A549 (cell line): ENCODE results near the gene MEIS1. TPM values are rescaled to one million over a fixed set of nuclear protein-coding genes. Genes with fewer than 3 reads are reported as not detected.

Experiments
- ATAC-seq, 2 experiments: fragments of 200-7000 bp in 1 of 2; fragments of >200 bp in 1 of 2; cut with Nextera tagmentation in 1 of 2; cut with Tn5 transposase in 1 of 2; 3 replicates each; pipeline versions ENCODE4 v1.8.0 to v1.9.1; 2018 to 2020; ENCODE audit warnings: mild to moderate bottlenecking in 1 of 2, moderate library complexity in 1 of 2
- CTCF ChIA-PET: fragments of 300-600 bp; sonication (Branson Sonifier 250); formaldehyde crosslinking; extraction: SDS; loops from one replicate; lab custom pipeline; 2021; ENCODE audit warnings: antibody characterized with exemption, inconsistent platforms; lab: Yijun Ruan, JAX
- POLR2A ChIA-PET: fragments of 350-600 bp; formaldehyde crosslinking; extraction: SDS; loops from one replicate; lab custom pipeline; 2021; ENCODE audit warnings: antibody characterized with exemption, inconsistent platforms; lab: Yijun Ruan, JAX
- DNase-seq, 2 experiments: peaks; one replicate each; pipeline versions ENCODE4 v3.0.0 to v3.0.0-alpha.2; 2011 to 2016; ENCODE audit warnings: low read depth in 1 of 2, low spot score in 1 of 2
- FAIRE-seq: peaks from 2 replicates; lab custom pipeline; 2011; peaks lifted over from hg19 to GRCh38; lab: Jason Lieb, UNC
- H3K27ac ChIP-seq, 2 experiments: fragments of >200 bp; sonication (Bioruptor Twin); formaldehyde crosslinking; 3 replicates each; pipeline ENCODE4 v1.5.1; 2016 to 2017
- H3K4me1 ChIP-seq: fragments of >200 bp; sonication (Bioruptor Twin); formaldehyde crosslinking; 3 replicates; pipeline ENCODE4 v1.6.1; 2016
- H3K4me2 ChIP-seq: fragments of >200 bp; sonication (Bioruptor Twin); formaldehyde crosslinking; 3 replicates; pipeline ENCODE4 v1.6.1; 2016
- H3K4me3 ChIP-seq: fragments of >200 bp; sonication (Bioruptor Twin); formaldehyde crosslinking; 3 replicates; pipeline ENCODE4 v1.5.1; 2016
- H3K9me3 ChIP-seq: fragments of >200 bp; sonication (Bioruptor Twin); formaldehyde crosslinking; 3 replicates; pipeline ENCODE4 v1.6.1; 2016
- BHLHE40 ChIP-seq: IDR thresholded peaks from 2 replicates; pipeline ENCODE4 v1.6.1; 2012; ENCODE audit warnings: low read depth, low read length, inconsistent platforms
- CBX8 ChIP-seq: fragments of 200-600 bp; sonication (generic); IDR thresholded peaks from 2 replicates; pipeline ENCODE4 v1.6.1; 2016
- CHD4 ChIP-seq: fragments of 200-600 bp; sonication (generic); IDR thresholded peaks from 2 replicates; pipeline ENCODE4 v1.6.1; 2016; ENCODE audit warnings: antibody characterized with exemption, mild to moderate bottlenecking, borderline replicate concordance
- ESRRA ChIP-seq: fragments of 150-350 bp; IDR thresholded peaks from 2 replicates; pipeline ENCODE4 v1.6.1; 2014; ENCODE audit warnings: mild to moderate bottlenecking, low read length, borderline replicate concordance
- KDM5A ChIP-seq: fragments of 200-600 bp; sonication (generic); IDR thresholded peaks from 2 replicates; pipeline ENCODE4 v1.6.1; 2016; ENCODE audit warnings: antibody characterized with exemption, mild to moderate bottlenecking
- MYC ChIP-seq: IDR thresholded peaks from 2 replicates; pipeline ENCODE4 v1.6.1; 2012; ENCODE audit warnings: mild to moderate bottlenecking, inconsistent platforms, low read length, improper control_type of control experiment, borderline replicate concordance
- PBX3 ChIP-seq: IDR thresholded peaks from 2 replicates; pipeline ENCODE4 v1.6.1; 2012
- RAD21 ChIP-seq, 2 experiments: fragments of >200 bp in 1 of 2; sonication (Bioruptor Twin) in 1 of 2; formaldehyde crosslinking in 1 of 2; IDR thresholded peaks in 1 of 2; conservative IDR thresholded peaks in 1 of 2; 2 replicates in 1 of 2; 3 replicates in 1 of 2; pipeline ENCODE4 v1.6.1; 2012 to 2018; ENCODE audit warnings: inconsistent platforms in 1 of 2
- RCOR1 ChIP-seq: fragments of 150-350 bp; IDR thresholded peaks from 2 replicates; pipeline ENCODE4 v1.6.1; 2014; ENCODE audit warnings: antibody characterized with exemption, low read length, low read depth
- ZNF302 ChIP-seq: fragments of 250-450 bp; sonication (Bioruptor Pico); IDR thresholded peaks from 2 replicates; pipeline ENCODE4 v1.9.0; 2021; ENCODE audit warnings: inconsistent platforms, mild to moderate bottlenecking, moderate library complexity
- ZSCAN20 ChIP-seq: fragments of 250-450 bp; sonication (Bioruptor Pico); IDR thresholded peaks from 2 replicates; pipeline ENCODE4 v1.8.0; 2022; ENCODE audit warnings: mild to moderate bottlenecking, moderate library complexity
- WGBS: methylation state at CpG from one replicate; pipeline ENCODE4 v1.1.6; 2017; ENCODE audit errors: missing lambda C conversion rate; 5-methylcytosine and 5-hydroxymethylcytosine counted together
- polyA plus RNA-seq, 4 experiments: library from polyadenylated mRNA; depleted of rRNA in 3 of 4; stranded (reverse); fragments of >200 nt; fragmentation: RNase III in 1 of 4; extraction: RNeasy Plus Mini Kit Qiagen cat#74134 plus additional on column Dnase treatment in 1 of 4; gene quantifications; 2 replicates in 3 of 4; 3 replicates in 1 of 4; pipeline ENCODE4 v1.2.3, GENCODE V29; 2011 to 2017
- TF ChIP-seq, protein P1 (sequence below): IDR thresholded peaks from 2 replicates; pipeline ENCODE4 v1.6.1; 2012
- TF ChIP-seq, protein P2 (sequence below): fragments of 200-600 bp; sonication (generic); IDR thresholded peaks from 2 replicates; pipeline ENCODE4 v1.6.1; 2016; ENCODE audit warnings: antibody characterized with exemption, mild to moderate bottlenecking, moderate library complexity
- TF ChIP-seq, protein P3 (sequence below): fragments of 250-450 bp; sonication (Bioruptor Pico); IDR thresholded peaks from 2 replicates; pipeline ENCODE4 v1.5.0; 2020; ENCODE audit warnings: low read depth, mild to moderate bottlenecking, moderate library complexity

MEIS1 gene
- polyA plus RNA-seq, 2 of the 4 experiments (the other 2 are of a cell fraction): 1.9 to 4.2 TPM

DNA sequence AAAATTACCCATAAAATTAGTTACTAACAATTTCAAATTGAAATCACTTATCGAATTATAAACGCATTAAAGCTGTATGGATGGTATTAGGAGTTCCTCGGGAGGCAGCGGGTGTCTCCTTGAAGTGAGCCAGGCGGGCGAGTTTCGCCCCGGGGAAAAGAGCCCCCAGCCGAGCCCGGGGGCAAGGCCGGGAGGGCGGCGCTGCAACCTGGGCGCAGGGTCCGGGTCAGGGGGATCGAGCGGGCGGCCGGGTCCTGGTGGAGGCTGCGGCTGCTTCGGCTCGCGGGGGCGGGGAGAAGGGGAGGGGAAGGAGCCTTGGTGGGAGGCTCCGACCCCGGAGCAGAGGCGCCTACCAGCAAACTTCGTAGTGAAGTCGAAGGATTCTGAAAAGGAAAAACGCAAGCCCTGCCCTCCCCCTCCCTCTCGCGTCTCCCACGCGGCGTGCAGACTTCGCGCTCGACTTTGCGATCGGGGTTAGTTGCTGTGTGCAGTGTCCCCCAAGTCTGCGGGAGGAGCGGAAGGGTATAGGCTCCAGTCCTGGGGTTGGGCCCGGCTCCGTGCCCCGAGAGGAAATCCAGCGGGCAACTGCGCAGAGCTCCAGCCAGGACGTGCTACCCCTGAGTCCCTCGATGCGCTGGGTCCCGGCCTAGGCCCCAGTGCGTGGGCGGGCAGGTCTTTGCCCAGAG lies 140.8 kb downstream of the MEIS1 start:
- peak overlapping the region; percentile 28 to 54; a peak in 2 of 6 replicates for H3K27ac ChIP-seq
- TF ChIP-seq, protein P1, sequence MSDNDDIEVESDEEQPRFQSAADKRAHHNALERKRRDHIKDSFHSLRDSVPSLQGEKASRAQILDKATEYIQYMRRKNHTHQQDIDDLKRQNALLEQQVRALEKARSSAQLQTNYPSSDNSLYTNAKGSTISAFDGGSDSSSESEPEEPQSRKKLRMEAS: 0 out of 2 replicates have a peak, but pooled peaks have one; percentile 46
- 0 out of 2 replicates have a peak, but pooled peaks have one; percentile 30 for TF ChIP-seq CBX8
- no peak for TF ChIP-seq KDM5A
- TF ChIP-seq, all 56 proteins: peak for 2
- Histone ChIP-seq H3K9me3 (no peaks in the 10 kb centered on the region), H3K4me2 (peak overlapping the region; percentile 98), H3K4me3 (peak overlapping the region; percentile 52), H3K4me1 (peaks cover 28% of the 10 kb centered on the region)
- FAIRE-seq (no peak), DNase-seq (peak in 1 of 2 experiments; percentile 13), ATAC-seq (peak; percentile 36 to 60)
- WGBS: 4% methylated on average over 41 of the region's 53 CpGs
- POLR2A ChIA-PET: interaction anchor here (0.6 to 3.4 kb wide), 2 partner anchors 142 to 650 kb away, joined by 3 to 24 read pairs; no protein-coding TSS in a partner anchor
- CTCF ChIA-PET: interaction anchor here (0.6 to 7.9 kb wide), 17 partner anchors 16 to 1075 kb away, joined by 3 to 86 read pairs (median 3); partner anchors contain the start of gene MEIS1

GRCh38 chr2:66576311-66576560 lies 141.3 kb downstream of the MEIS1 start:
- 8% methylated on average over 6 of the region's 11 CpGs for WGBS
- TF ChIP-seq, protein P2, sequence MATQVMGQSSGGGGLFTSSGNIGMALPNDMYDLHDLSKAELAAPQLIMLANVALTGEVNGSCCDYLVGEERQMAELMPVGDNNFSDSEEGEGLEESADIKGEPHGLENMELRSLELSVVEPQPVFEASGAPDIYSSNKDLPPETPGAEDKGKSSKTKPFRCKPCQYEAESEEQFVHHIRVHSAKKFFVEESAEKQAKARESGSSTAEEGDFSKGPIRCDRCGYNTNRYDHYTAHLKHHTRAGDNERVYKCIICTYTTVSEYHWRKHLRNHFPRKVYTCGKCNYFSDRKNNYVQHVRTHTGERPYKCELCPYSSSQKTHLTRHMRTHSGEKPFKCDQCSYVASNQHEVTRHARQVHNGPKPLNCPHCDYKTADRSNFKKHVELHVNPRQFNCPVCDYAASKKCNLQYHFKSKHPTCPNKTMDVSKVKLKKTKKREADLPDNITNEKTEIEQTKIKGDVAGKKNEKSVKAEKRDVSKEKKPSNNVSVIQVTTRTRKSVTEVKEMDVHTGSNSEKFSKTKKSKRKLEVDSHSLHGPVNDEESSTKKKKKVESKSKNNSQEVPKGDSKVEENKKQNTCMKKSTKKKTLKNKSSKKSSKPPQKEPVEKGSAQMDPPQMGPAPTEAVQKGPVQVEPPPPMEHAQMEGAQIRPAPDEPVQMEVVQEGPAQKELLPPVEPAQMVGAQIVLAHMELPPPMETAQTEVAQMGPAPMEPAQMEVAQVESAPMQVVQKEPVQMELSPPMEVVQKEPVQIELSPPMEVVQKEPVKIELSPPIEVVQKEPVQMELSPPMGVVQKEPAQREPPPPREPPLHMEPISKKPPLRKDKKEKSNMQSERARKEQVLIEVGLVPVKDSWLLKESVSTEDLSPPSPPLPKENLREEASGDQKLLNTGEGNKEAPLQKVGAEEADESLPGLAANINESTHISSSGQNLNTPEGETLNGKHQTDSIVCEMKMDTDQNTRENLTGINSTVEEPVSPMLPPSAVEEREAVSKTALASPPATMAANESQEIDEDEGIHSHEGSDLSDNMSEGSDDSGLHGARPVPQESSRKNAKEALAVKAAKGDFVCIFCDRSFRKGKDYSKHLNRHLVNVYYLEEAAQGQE: no peak
- TF ChIP-seq BHLHE40 (no peak), ZSCAN20 (CRISPR knock-in tag) (no peak), ESRRA (no peak), PBX3 (no peak), RCOR1 (no peak), RAD21 (conservative IDR thresholded peaks at IDR 0.05 in 1 of 2, IDR thresholded peaks at IDR 0.05 in 1 of 2) (no peak), CHD4 (no peak), MYC (no peak), ZNF302 (CRISPR knock-in tag) (no peak)
- TF ChIP-seq, protein P3, sequence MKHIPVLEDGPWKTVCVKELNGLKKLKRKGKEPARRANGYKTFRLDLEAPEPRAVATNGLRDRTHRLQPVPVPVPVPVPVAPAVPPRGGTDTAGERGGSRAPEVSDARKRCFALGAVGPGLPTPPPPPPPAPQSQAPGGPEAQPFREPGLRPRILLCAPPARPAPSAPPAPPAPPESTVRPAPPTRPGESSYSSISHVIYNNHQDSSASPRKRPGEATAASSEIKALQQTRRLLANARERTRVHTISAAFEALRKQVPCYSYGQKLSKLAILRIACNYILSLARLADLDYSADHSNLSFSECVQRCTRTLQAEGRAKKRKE (CRISPR knock-in tag): no peak
- DNase-seq (no peak), FAIRE-seq (no peak), ATAC-seq (peak; percentile 36 to 63; a peak in 5 of 6 replicates)
- H3K9me3 ChIP-seq: no peaks in the 10 kb centered on the region
- H3K4me1 ChIP-seq: peaks cover 28% of the 10 kb centered on the region
- peak overlapping the region; percentile 52 for H3K4me3 ChIP-seq
- POLR2A ChIA-PET: interaction anchor here (0.6 to 3.4 kb wide), 2 partner anchors 142 to 649 kb away, joined by 3 to 24 read pairs; no protein-coding TSS in a partner anchor
- peak overlapping the region in 1 of 2 experiments; percentile 54; a peak in 2 of 6 replicates for H3K27ac ChIP-seq
- H3K4me2 ChIP-seq: peak overlapping the region; percentile 98
- CTCF ChIA-PET: interaction anchor here (0.6 to 7.9 kb wide), 8 partner anchors 17 to 1266 kb away, joined by 3 to 86 read pairs (median 9); partner anchors contain the start of gene MEIS1
